NOMO-1 treated with dmso at 0.1 percent for 144 hours (cell line): Measurements from ENCODE around the gene RSBN1L.
"Not testable (repeated sequence)": the region's sequence is repeated elsewhere in the genome, so short reads cannot be mapped to it uniquely, and the experiment has no call there.

ENCODE experiments used
- DNase-seq: peaks from one replicate; lab custom pipeline; 2025; ENCODE audit not compliant: unreplicated experiment; lab: John Stamatoyannopoulos, UW

RSBN1L gene

GRCh38 chr7:77687100-77687746, 9.0 kb upstream of the RSBN1L start:
- no peak for DNase-seq

- no peak for DNase-seq
Measured at GRCh38 chr7:77687747-77688144, 8.5 kb upstream of the RSBN1L start.

GRCh38 chr7:77690289-77690688, 6.0 kb upstream of the RSBN1L start:
- DNase-seq = no peak

- DNase-seq = no peak
Measured at GRCh38 chr7:77691892-77692491, 4.3 kb upstream of the RSBN1L start.

- DNase-seq = no peak
Measured at GRCh38 chr7:77693830-77694583, 2.3 kb upstream of the RSBN1L start.

GRCh38 chr7:77696643-77697534, 630 bp downstream of the RSBN1L start:
- DNase-seq = peak; percentile 68

- peak; percentile 67 for DNase-seq
Measured at GRCh38 chr7:77697535-77697831, 1.2 kb downstream of the RSBN1L start.

- peak; percentile 43 for DNase-seq
Measured at GRCh38 chr7:77698042-77698625, 1.9 kb downstream of the RSBN1L start.

GRCh38 chr7:77699056-77699455, 2.8 kb downstream of the RSBN1L start:
- no peak for DNase-seq

GRCh38 chr7:77702513-77702912, 6.3 kb downstream of the RSBN1L start:
- DNase-seq = no peak

- no peak for DNase-seq
Measured at GRCh38 chr7:77702968-77703472, 6.8 kb downstream of the RSBN1L start.

- DNase-seq = not testable (repeated sequence)
Measured at GRCh38 chr7:77703669-77704068, 7.4 kb downstream of the RSBN1L start.

GRCh38 chr7:77707504-77707992, 11.3 kb downstream of the RSBN1L start:
- no peak for DNase-seq

- no peak for DNase-seq
Measured at GRCh38 chr7:77710067-77710466, 13.8 kb downstream of the RSBN1L start.

GRCh38 chr7:77710861-77711260, 14.6 kb downstream of the RSBN1L start:
- DNase-seq = no peak

GRCh38 chr7:77714195-77714594, 17.9 kb downstream of the RSBN1L start:
- DNase-seq = no peak

GRCh38 chr7:77714931-77715330, 18.7 kb downstream of the RSBN1L start:
- DNase-seq = not testable (repeated sequence)

- DNase-seq = no peak
Measured at GRCh38 chr7:77716804-77717203, 20.5 kb downstream of the RSBN1L start.

- DNase-seq = not testable (repeated sequence)
Measured at GRCh38 chr7:77717566-77717965, 21.3 kb downstream of the RSBN1L start.

- no peak for DNase-seq
Measured at GRCh38 chr7:77727527-77727926, 31.3 kb downstream of the RSBN1L start.
